ENCODE results near the gene ENOX1. TPM values are rescaled to one million over a fixed set of nuclear protein-coding genes. Genes with fewer than 3 reads are reported as not detected.

Gene ENOX1
- total and polyA plus RNA-seq, 9 of the 15 experiments (the other 6 are each of a cell fraction or from before 2014, with no cell fraction given), result not detected

- no TSS peak for BruUV-seq (replicated peaks)
- ATAC-seq (no peak), DNase-seq (ENCODE audit: extremely low read depth in 1 of 4, low spot score in 3 of 4) (no peak), FAIRE-seq (no peak)
- Histone ChIP-seq H3K4me1 (replicated peaks in 1 of 2; ENCODE audit: control insufficient read depth in 2 of 2, insufficient read depth in 2 of 2, low read length in 2 of 2) (no peaks in the 10 kb centered on the region), H2AFZ (ENCODE audit: low read depth, low read length) (no peak overlapping the region), H4K20me1 (replicated peaks; ENCODE audit: control insufficient read depth, insufficient read depth, low read length) (no peaks in the 10 kb centered on the region), H3K9me1 (ENCODE audit: control insufficient read depth, insufficient read depth, low read length) (no peaks in the 10 kb centered on the region), H3K27me3 (ENCODE audit: control insufficient read depth in 2 of 2, insufficient read depth in 2 of 2, low read length in 2 of 2) (no peaks in the 10 kb centered on the region; a peak in 1 of 5 replicates), H3K27ac (ENCODE audit: extremely low read depth, low read depth, low read length) (no peak overlapping the region), H3K4me2 (ENCODE audit: insufficient read depth, low read length) (no peak overlapping the region), H3K36me3 (ENCODE audit: control insufficient read depth, insufficient read depth, low read length) (no peaks in the 10 kb centered on the region), H3K9ac (ENCODE audit: insufficient read depth in 1 of 2, low read depth in 2 of 2, low read length in 2 of 2) (no peak overlapping the region), H3K4me3 (no peak overlapping the region), H3K79me2 (ENCODE audit: control insufficient read depth, insufficient read depth, low read length) (no peaks in the 10 kb centered on the region), H3K9me3 (replicated peaks; ENCODE audit: control insufficient read depth, insufficient read depth, low read depth, low read length) (no peaks in the 10 kb centered on the region)
- CTCF ChIA-PET (ENCODE audit: low intra/inter-chr PET ratio), result no interaction called here
- 0% methylated on average over 3 of the region's 3 CpGs for WGBS (ENCODE audit: insufficient coverage, low coverage, missing lambda C conversion rate)
- TF ChIP-seq ZNF282 (CRISPR knock-in tag; IDR thresholded peaks at IDR 0.05) (no peak), KDM4B (IDR thresholded peaks at IDR 0.05; ENCODE audit: borderline replicate concordance in 2 of 2, low read depth in 1 of 2) (no peak)
- POLR2A ChIA-PET, result no interaction called here
- intact Hi-C loops (cut with micrococcal nuclease), result no loop called here
- in situ Hi-C loops (cut with MboI), result no loop called here
Measured at GRCh38 chr13:43324129-43324528, 462.6 kb downstream of the ENOX1 start.

GRCh38 chr13:43319617-43320444, 466.9 kb downstream of the ENOX1 start:
- Histone ChIP-seq H3K27ac (ENCODE audit: extremely low read depth, low read depth, low read length) (no peak overlapping the region), H3K4me2 (ENCODE audit: insufficient read depth, low read length) (no peak overlapping the region), H3K4me3 (no peak overlapping the region), H3K36me3 (ENCODE audit: control insufficient read depth, insufficient read depth, low read length) (no peaks in the 10 kb centered on the region), H3K9ac (ENCODE audit: insufficient read depth in 1 of 2, low read depth in 2 of 2, low read length in 2 of 2) (no peak overlapping the region), H3K9me1 (ENCODE audit: control insufficient read depth, insufficient read depth, low read length) (no peaks in the 10 kb centered on the region), H4K20me1 (replicated peaks; ENCODE audit: control insufficient read depth, insufficient read depth, low read length) (no peaks in the 10 kb centered on the region), H3K27me3 (ENCODE audit: control insufficient read depth in 2 of 2, insufficient read depth in 2 of 2, low read length in 2 of 2) (no peaks in the 10 kb centered on the region; a peak in 1 of 5 replicates), H3K9me3 (replicated peaks; ENCODE audit: control insufficient read depth, insufficient read depth, low read depth, low read length) (no peaks in the 10 kb centered on the region), H3K79me2 (ENCODE audit: control insufficient read depth, insufficient read depth, low read length) (no peaks in the 10 kb centered on the region), H3K4me1 (replicated peaks in 1 of 2; ENCODE audit: control insufficient read depth in 2 of 2, insufficient read depth in 2 of 2, low read length in 2 of 2) (no peaks in the 10 kb centered on the region), H2AFZ (ENCODE audit: low read depth, low read length) (no peak overlapping the region)
- no peak for DNase-seq (ENCODE audit: extremely low read depth in 1 of 4, low spot score in 3 of 4)
- no TSS peak for BruUV-seq (replicated peaks)
- in situ Hi-C loops (cut with MboI), result no loop called here
- 0% methylated on average over 9 of the region's 10 CpGs for WGBS (ENCODE audit: insufficient coverage, low coverage, missing lambda C conversion rate)
- ChIA-PET CTCF (ENCODE audit: low intra/inter-chr PET ratio) (no interaction called here), POLR2A (no interaction called here)
- TF ChIP-seq ATF1 (CRISPR knock-in tag; IDR thresholded peaks at IDR 0.05), result no peak
- TF ChIP-seq ATF1 (tag; IDR thresholded peaks at IDR 0.05), result no peak
- no peak for TF ChIP-seq HDAC8 (tag; IDR thresholded peaks at IDR 0.05)
- TF ChIP-seq MTA2 (IDR thresholded peaks at IDR 0.05; ENCODE audit: low read depth), result no peak
- no peak for FAIRE-seq
- intact Hi-C loops (cut with micrococcal nuclease), result no loop called here
- no peak for ATAC-seq
